T-cell (primary cell): ENCODE data around the gene MICALL1. TPM values are rescaled to one million over a fixed set of nuclear protein-coding genes. Genes with fewer than 3 reads are reported as not detected.
A peak's percentile ranks its signal among the peaks of the same experiment; 100 is the strongest.

ENCODE experiments used
- ATAC-seq, 4 experiments: fragments of 200-7000 bp in 3 of 4; fragments of 150-1000 bp in 1 of 4; cut with Tn5 transposase; replicated peaks in 1 of 4; 1 replicate in 3 of 4; 2 replicates in 1 of 4; pipeline ENCODE4 v1.10.0; 2021; ENCODE audit warnings: moderate library complexity in 3 of 4, mild to moderate bottlenecking in 2 of 4, moderate number of reproducible peaks in 1 of 4
- CTCF ChIA-PET, 2 donors: fragments of 300-600 bp; sonication (Branson Sonifier 250); formaldehyde crosslinking; loops; one replicate each; lab custom pipeline; 2022; ENCODE audit warnings: antibody characterized with exemption in 2 of 2; lab: Charles Lee
- POLR2A ChIA-PET, 2 donors: fragments of 300-600 bp; sonication (Branson Sonifier 250); formaldehyde crosslinking; loops; one replicate each; lab custom pipeline; 2022; ENCODE audit warnings: antibody characterized with exemption in 2 of 2; lab: Charles Lee
- DNase-seq, 35 experiments: peaks; one replicate each; pipeline versions ENCODE4 v3.0.0 to v3.0.0-alpha.2; 2013 to 2023
- H3K27ac ChIP-seq: one replicate; pipeline ENCODE4 v1.5.1; 2013; ENCODE audit warnings: low read length
- H3K27me3 ChIP-seq, 2 experiments: replicated peaks in 1 of 2; 1 replicate in 1 of 2; 2 replicates in 1 of 2; pipeline versions ENCODE4 v1.6.1 to v1.7.0; 2013; ENCODE audit warnings: low read length in 1 of 2, mixed read lengths in 1 of 2; ENCODE audit not compliant: control insufficient read depth in 2 of 2, insufficient read depth in 2 of 2; ENCODE audit errors: extremely low read depth in 1 of 2
- H3K36me3 ChIP-seq, 2 donors: 1 replicate in 1 of 2; 2 replicates in 1 of 2; pipeline versions ENCODE4 v1.6.1 to v1.7.0; 2013; ENCODE audit warnings: low read length in 1 of 2; ENCODE audit not compliant: control insufficient read depth in 2 of 2, insufficient read depth in 1 of 2; ENCODE audit errors: extremely low read depth in 1 of 2
- H3K4me1 ChIP-seq, 2 experiments: 1 replicate in 1 of 2; 2 replicates in 1 of 2; pipeline versions ENCODE4 v1.6.1 to v1.7.0; 2013; ENCODE audit warnings: low read length in 2 of 2, mixed read lengths in 1 of 2; ENCODE audit not compliant: insufficient read depth in 2 of 2, control insufficient read depth in 1 of 2; ENCODE audit errors: extremely low read depth in 1 of 2
- H3K4me3 ChIP-seq, 2 donors: 1 replicate in 1 of 2; 2 replicates in 1 of 2; pipeline versions ENCODE4 v1.5.1 to v1.7.0; 2013; ENCODE audit warnings: mild to moderate bottlenecking in 2 of 2, low read length in 1 of 2, moderate library complexity in 1 of 2; ENCODE audit not compliant: control insufficient read depth in 1 of 2; ENCODE audit errors: extremely low read depth in 1 of 2
- H3K9me3 ChIP-seq: 2 replicates; pipeline ENCODE4 v1.7.0; 2013
- H3K27ac Mint-ChIP-seq, 2 donors: one replicate each; pipeline ENCODE4 v1.8.0; 2020 to 2021; ENCODE audit warnings: mild to moderate bottlenecking in 2 of 2, mixed read lengths in 2 of 2
- H3K27me3 Mint-ChIP-seq, 2 donors: one replicate each; pipeline ENCODE4 v1.8.0; 2021 to 2022; ENCODE audit warnings: mixed read lengths in 2 of 2
- H3K36me3 Mint-ChIP-seq: one replicate; pipeline ENCODE4 v1.8.0; 2021; ENCODE audit warnings: mixed read lengths
- H3K4me1 Mint-ChIP-seq, 3 donors: one replicate each; pipeline ENCODE4 v1.8.0; 2020 to 2022; ENCODE audit warnings: mixed read lengths in 3 of 3, mild to moderate bottlenecking in 1 of 3
- H3K4me3 Mint-ChIP-seq, 3 donors: one replicate each; pipeline ENCODE4 v1.8.0; 2020 to 2022; ENCODE audit warnings: mild to moderate bottlenecking in 3 of 3, mixed read lengths in 3 of 3, moderate library complexity in 3 of 3
- H3K9me3 Mint-ChIP-seq, 3 donors: one replicate each; pipeline ENCODE4 v1.8.0; 2020 to 2022; ENCODE audit warnings: mixed read lengths in 3 of 3
- WGBS: methylation state at CpG from one replicate; pipeline ENCODE4 v1.1.5; 2013; ENCODE audit warnings: missing lambda C conversion rate; ENCODE audit not compliant: insufficient coverage; 5-methylcytosine and 5-hydroxymethylcytosine counted together
- total RNA-seq, 35 experiments: library from RNA in 6 of 35; stranded (reverse) in 6 of 35; fragments of 120-200 nt in 1 of 35; gene quantifications; one replicate each; pipeline versions ENCODE4 v1.2.1 to v1.2.4 and lab custom pipeline; 2013 to 2026

The MICALL1 gene
- total RNA-seq = 10 to 100 TPM; 23.6 to 39.0 (median 34.3) TPM
- total RNA-seq (2013) = 13.2 TPM
- total RNA-seq (lab: John Stamatoyannopoulos, UW) = 14.7 to 65.2 (median 32.9) reads per million in 29 experiments

DNA sequence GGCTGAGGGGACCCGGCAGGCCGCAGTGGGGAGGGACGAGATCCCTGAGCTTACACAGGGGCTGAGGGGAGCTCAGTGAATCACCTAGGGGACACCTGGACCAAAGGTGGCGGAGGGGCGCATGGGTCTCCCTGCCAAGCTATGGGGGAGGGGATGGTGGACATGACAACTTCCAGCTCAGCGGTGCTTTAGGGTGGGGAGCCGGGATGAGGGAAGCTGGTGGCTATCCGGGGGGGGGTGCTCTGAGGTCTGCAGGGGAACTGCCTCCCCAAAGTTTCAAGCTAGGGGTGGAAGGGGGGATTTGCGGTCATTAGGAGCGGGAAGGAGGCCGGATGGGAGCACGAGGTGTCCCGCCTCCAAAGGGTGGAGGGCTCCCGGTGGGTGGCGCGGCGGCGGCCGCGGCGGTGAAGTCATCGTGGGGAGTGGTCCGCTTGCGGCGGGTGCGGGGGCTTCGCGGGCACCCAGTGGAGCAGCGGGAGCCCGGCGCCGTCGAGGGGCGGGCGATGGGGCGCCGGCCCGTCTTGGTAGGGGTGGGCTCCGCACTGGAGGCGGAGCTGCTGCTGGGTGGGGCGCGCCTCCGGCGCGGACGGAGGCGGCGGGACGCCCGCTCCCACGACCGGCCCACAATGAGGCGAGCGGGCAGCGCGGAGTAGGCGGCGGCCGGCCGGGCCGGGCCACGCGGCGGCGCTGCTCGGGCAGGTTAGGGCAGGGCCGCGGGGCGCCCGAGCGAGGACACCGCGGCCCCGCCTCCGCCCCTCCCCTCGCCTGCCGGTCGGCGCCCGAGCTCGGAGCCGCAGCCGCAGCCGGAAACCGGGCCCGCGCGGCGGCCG lies at the start of gene MICALL1:
MICALL1 (plus strand) TSS at position 764 of the 830 bp plus-strand sequence. CDS start 126 bp downstream, outside the sequence.
- H3K27ac Mint-ChIP-seq = peak within 1 kb of the TSS; percentile 85
- Histone ChIP-seq H3K27me3 (peaks cover 0 to 7% of the 10 kb centered on the region in 2 experiments), H3K4me3 (peak within 1 kb of the TSS; percentile 49 to 55), H3K36me3 (no peaks in the 10 kb centered on the region), H3K9me3 (no peaks in the 10 kb centered on the region), H3K4me1 (peaks cover 0 to 19% of the 10 kb centered on the region in 2 experiments), H3K27ac (peak within 1 kb of the TSS; percentile 68)
- ChIA-PET CTCF (interaction anchor here (0.6 to 1.7 kb wide), 5 partner anchors 9 to 1840 kb away, joined by 3 to 10 read pairs (median 4); partner anchors contain the start of gene ANKRD54 (in 1 of the 2)), POLR2A (interaction anchor here (0.6 kb wide), 3 partner anchors 43 to 776 kb away, joined by 4 to 6 read pairs (median 4); partner anchors contain the start of gene TOMM22 (in 1 of the 2))
- no peaks in the 10 kb centered on the region for H3K36me3 Mint-ChIP-seq
- peak within 1 kb of the TSS; percentile 78 to 85 (median 83) for H3K4me3 Mint-ChIP-seq
- no peaks in the 10 kb centered on the region for H3K9me3 Mint-ChIP-seq
- WGBS = 2% methylated on average over 74 of the region's 90 CpGs
- ATAC-seq = peak; percentile 84 to 89 (median 88)
- peak in 33 of 35 experiments; percentile 19 to 81 (median 47) for DNase-seq
- peaks cover 20 to 38% (median 30%) of the 10 kb centered on the region in 3 donors for H3K4me1 Mint-ChIP-seq
- no peaks in the 10 kb centered on the region for H3K27me3 Mint-ChIP-seq

DNA sequence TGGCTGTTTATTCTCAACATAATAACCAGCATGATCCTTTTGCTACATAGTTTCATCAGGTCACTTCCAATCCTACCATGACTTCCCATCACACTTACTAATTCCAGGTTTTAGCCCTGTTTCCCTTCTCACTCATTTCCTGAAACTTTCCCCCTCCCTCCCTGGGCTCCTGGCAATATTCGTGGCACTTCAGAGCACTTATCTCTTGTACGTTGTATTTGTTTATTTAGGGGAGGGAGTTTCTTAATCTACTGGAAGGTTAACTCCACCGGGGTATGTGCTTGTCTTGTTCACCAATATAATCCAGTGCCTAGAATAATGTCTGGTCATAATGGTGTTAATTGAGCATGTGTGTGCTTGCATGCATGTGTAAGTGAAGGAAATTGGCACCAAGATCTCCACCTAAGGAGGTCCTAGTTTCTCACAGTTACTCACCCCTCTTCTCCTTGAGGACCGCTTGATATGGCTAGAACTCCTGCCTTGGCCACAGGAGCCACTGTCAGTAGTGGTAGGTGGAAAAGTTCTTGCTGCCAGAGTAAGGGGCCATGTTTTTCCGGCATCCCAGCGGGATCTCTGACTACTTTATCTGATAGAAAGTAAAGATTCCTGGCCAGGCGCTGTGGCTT lies 45.2 kb upstream of the MICALL1 start:
- H3K9me3 ChIP-seq = no peaks in the 10 kb centered on the region
- 93% methylated on average over 3 of the region's 7 CpGs for WGBS
- H3K27ac ChIP-seq = no peak overlapping the region
- no peak overlapping the region for H3K4me3 ChIP-seq
- H3K4me3 Mint-ChIP-seq = no peak overlapping the region
- H3K36me3 ChIP-seq = peaks cover 25 to 82% of the 10 kb centered on the region in 2 donors
- DNase-seq (no peak), ATAC-seq (no peak)
- peaks cover 51% of the 10 kb centered on the region for H3K36me3 Mint-ChIP-seq
- no peaks in the 10 kb centered on the region for H3K27me3 ChIP-seq
- POLR2A ChIA-PET = interaction anchor here in 1 of 2 donors (0.6 kb wide), 1 partner anchor 17 kb away, joined by 3 read pairs; the partner anchor contains the start of gene ANKRD54
- CTCF ChIA-PET = interaction anchor here (0.6 to 3.7 kb wide), 3 partner anchors 31 to 252 kb away, joined by 4 to 41 read pairs (median 5); no protein-coding TSS in a partner anchor
- H3K27ac Mint-ChIP-seq = no peak overlapping the region
- no peaks in the 10 kb centered on the region for H3K4me1 ChIP-seq
- peaks cover 3 to 14% (median 9%) of the 10 kb centered on the region in 3 donors for H3K4me1 Mint-ChIP-seq
- H3K27me3 Mint-ChIP-seq = no peaks in the 10 kb centered on the region
- no peaks in the 10 kb centered on the region for H3K9me3 Mint-ChIP-seq

DNA sequence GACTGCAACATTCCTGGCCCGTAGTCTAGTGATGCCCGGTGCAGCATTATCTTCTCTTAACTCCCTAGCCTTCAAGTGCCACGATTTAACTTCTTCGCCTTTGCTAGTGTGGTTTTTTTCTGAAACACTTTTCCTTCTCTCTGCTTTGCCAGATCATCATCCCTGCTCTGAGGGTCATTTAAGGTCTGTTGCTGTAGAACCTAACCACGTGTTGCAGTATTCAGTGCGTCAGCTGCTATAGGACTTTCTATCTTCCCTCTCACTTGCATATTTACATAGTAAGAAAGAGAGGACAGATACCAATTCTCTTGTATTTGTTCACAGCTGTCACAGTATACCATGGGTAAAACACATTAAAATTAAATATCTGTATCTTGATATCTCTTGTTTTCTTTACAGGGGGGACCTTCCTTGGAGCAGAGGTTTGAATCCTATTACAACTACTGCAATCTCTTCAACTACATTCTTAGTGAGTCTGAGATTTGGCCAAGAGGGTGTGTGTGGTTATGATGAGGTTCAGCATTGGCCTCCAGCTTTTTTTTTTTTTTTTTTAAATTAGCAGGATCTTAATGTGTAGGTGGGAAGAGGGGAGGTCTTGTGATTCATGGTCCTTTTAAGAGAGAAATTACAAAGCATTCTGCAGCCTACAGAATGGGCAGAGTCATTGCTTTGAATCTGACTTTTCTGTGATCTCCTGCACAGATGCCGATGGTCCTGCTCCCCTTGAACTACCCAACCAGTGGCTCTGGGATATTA lies 43.3 kb upstream of the MICALL1 start:
- no peak for ATAC-seq
- H3K4me1 ChIP-seq = no peaks in the 10 kb centered on the region
- no peak overlapping the region for H3K4me3 ChIP-seq
- Mint-ChIP-seq H3K36me3 (peaks cover 51% of the 10 kb centered on the region), H3K9me3 (no peaks in the 10 kb centered on the region), H3K4me1 (peaks cover 3 to 14% (median 9%) of the 10 kb centered on the region in 3 donors), H3K4me3 (no peak overlapping the region), H3K27ac (no peak overlapping the region), H3K27me3 (no peaks in the 10 kb centered on the region)
- H3K36me3 ChIP-seq = peaks cover 25 to 83% of the 10 kb centered on the region in 2 donors
- ChIA-PET CTCF (interaction anchor here (0.5 to 3.7 kb wide), 18 partner anchors 19 to 270 kb away, joined by 3 to 41 read pairs (median 4); partner anchors contain the start of genes ANKRD54 (in 2 of the 2), C22orf23 (in 1 of the 2), POLR2F (in 1 of the 2) and TRIOBP (in 1 of the 2)), POLR2A (interaction anchor here in 1 of 2 donors (0.6 kb wide), 1 partner anchor 240 kb away, joined by 3 read pairs; no protein-coding TSS in a partner anchor)
- DNase-seq = no peak
- H3K9me3 ChIP-seq = no peaks in the 10 kb centered on the region
- H3K27me3 ChIP-seq = no peaks in the 10 kb centered on the region
- H3K27ac ChIP-seq = no peak overlapping the region
- WGBS = 100% methylated on average over 1 of the region's 7 CpGs

DNA sequence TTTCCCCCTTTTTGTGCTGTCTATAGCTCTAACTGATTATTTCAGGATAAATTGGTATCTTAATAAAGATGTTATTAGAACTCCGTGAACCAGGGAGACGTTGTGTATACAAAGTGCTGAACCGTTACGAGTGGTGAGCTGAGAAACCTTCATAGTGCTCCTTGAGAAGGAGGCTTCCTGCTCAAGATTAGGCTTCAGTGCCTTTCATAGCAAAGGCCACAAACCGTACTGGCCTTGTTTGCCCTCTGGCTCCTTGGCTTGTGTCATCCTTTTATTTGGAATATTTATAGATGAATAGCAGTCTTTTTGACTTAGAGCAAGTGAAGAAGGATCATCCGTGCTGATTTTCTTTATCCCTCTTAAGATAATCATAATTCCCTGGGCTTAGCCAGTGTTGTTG lies 40.6 kb upstream of the MICALL1 start:
- H3K9me3 ChIP-seq = no peaks in the 10 kb centered on the region
- Mint-ChIP-seq H3K4me1 (peaks cover 3 to 14% (median 8%) of the 10 kb centered on the region in 3 donors), H3K36me3 (peaks cover 49% of the 10 kb centered on the region), H3K4me3 (no peak overlapping the region), H3K27me3 (no peaks in the 10 kb centered on the region), H3K27ac (no peak overlapping the region), H3K9me3 (no peaks in the 10 kb centered on the region)
- no peak overlapping the region for H3K27ac ChIP-seq
- no peak overlapping the region for H3K4me3 ChIP-seq
- DNase-seq (no peak), ATAC-seq (no peak)
- 100% methylated on average over 3 of the region's 6 CpGs for WGBS
- H3K36me3 ChIP-seq = peaks cover 24 to 82% of the 10 kb centered on the region in 2 donors
- POLR2A ChIA-PET = interaction anchor here in 1 of 2 donors (0.6 kb wide), 1 partner anchor 1428 kb away, joined by 8 read pairs; no protein-coding TSS in a partner anchor
- no peaks in the 10 kb centered on the region for H3K27me3 ChIP-seq
- H3K4me1 ChIP-seq = no peaks in the 10 kb centered on the region
- CTCF ChIA-PET = no interaction called here

- WGBS = 100% methylated on average over 1 of the region's 7 CpGs
- DNase-seq (no peak), ATAC-seq (no peak)
- ChIA-PET POLR2A (no interaction called here), CTCF (no interaction called here)
- no peaks in the 10 kb centered on the region for H3K4me1 ChIP-seq
- Mint-ChIP-seq H3K4me1 (peaks cover 0 to 2% (median 0%) of the 10 kb centered on the region in 3 donors), H3K27me3 (no peaks in the 10 kb centered on the region), H3K9me3 (no peaks in the 10 kb centered on the region), H3K36me3 (peaks cover 38% of the 10 kb centered on the region), H3K27ac (no peak overlapping the region), H3K4me3 (no peak overlapping the region)
- H3K27me3 ChIP-seq = no peaks in the 10 kb centered on the region
- no peak overlapping the region for H3K4me3 ChIP-seq
- peaks cover 5 to 79% of the 10 kb centered on the region in 2 donors for H3K36me3 ChIP-seq
- H3K9me3 ChIP-seq = no peaks in the 10 kb centered on the region
- no peak overlapping the region for H3K27ac ChIP-seq
Measured at GRCh38 chr22:37870273-37870672, 35.8 kb upstream of the MICALL1 start.
